WI38 (cell line): ENCODE results near the gene LCAT.

Experiments
- H3K4me3 ChIP-seq: 2 replicates; pipeline ENCODE4 v1.5.1; 2011; ENCODE audit warnings: low read depth, mild to moderate bottlenecking, control low read depth, low read length
- CTCF ChIP-seq: IDR thresholded peaks from 2 replicates; pipeline ENCODE4 v1.5.1; 2012; ENCODE audit warnings: low read depth, mild to moderate bottlenecking, control low read depth, low read length

Gene LCAT

DNA sequence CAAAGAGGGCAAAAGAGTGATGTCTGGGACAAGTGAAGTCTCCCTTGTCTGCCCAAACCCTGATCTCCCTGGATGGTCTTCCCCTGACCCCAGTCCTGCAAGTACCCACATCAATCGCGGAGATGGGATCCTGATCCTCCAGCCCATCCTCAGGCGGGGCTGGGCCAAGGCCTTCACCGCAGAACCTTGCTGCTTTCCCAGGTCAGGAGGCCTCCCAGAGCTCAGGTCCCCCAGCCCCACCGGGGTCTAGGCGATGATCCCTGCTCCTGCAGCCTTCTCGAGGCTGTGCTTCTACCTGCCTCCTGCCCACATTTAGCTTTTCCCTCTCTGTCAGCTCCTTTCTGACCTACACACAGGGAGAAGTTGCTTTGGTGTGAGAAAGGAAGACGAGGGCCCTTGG is 18.2 kb upstream of the LCAT start:
- no peak overlapping the region for H3K4me3 ChIP-seq
- TF ChIP-seq CTCF = no peak

- TF ChIP-seq CTCF = no peak
- no peak overlapping the region for H3K4me3 ChIP-seq
Measured at GRCh38 chr16:67961551-67961957, 17.6 kb upstream of the LCAT start.

- peak overlapping the region; percentile 5; the same call in 1 of the 2 replicates for H3K4me3 ChIP-seq
- no peak for TF ChIP-seq CTCF
Measured at GRCh38 chr16:67959536-67960329, 15.8 kb upstream of the LCAT start.

GRCh38 chr16:67957622-67958021 is 13.7 kb upstream of the LCAT start:
- TF ChIP-seq CTCF = no peak
- H3K4me3 ChIP-seq = no peak overlapping the region

GRCh38 chr16:67954421-67955196 is 10.7 kb upstream of the LCAT start:
- no peak for TF ChIP-seq CTCF
- no peak overlapping the region for H3K4me3 ChIP-seq

DNA sequence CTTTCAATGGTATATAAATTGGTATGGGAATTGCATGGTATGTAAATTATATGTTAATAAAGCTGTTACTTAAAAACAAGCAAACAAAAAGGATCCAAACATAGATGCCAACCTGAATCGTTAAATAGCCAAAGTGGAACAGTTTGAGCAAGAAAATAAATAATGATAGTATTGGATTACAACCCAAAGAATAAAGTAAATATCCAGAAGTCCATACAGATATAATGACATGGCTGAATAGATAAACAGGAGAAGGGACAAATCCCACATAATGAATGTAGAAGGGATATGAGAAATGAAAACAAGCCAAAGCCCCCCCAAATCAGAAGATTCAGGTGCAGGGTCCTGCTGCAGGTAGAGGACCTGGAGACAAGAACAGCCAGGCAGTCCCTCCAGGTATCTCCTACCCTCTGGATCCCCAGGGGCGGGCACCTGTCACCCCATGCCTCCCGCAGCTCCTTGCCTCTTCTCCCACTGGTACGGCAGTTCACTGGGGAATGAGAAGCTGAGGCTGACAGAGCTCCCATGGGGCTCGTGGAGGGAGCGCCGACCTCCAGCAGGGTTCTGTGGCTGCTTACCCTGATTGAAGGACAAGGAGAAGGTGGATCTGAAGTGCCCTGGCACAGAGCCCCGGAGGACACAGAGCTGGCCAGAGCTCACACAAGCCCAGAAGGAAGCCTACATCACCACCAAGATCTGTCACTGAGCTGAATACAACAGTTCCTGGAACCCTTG is 9.9 kb upstream of the LCAT start:
- TF ChIP-seq CTCF = no peak
- H3K4me3 ChIP-seq = no peak overlapping the region
